K562 (cell line): ENCODE measurements around the gene GSTT2B. TPM values are rescaled to one million over a fixed set of nuclear protein-coding genes. Genes with fewer than 3 reads are reported as not detected.
"Not testable (repeated sequence)": the region's sequence is repeated elsewhere in the genome, so short reads cannot be mapped to it uniquely, and the experiment has no call there.

ENCODE experiments used
- ATAC-seq: fragments of 200-7000 bp; cut with Tn5 transposase; 3 replicates; pipeline ENCODE4 v1.9.1; 2020; ENCODE audit warnings: moderate library complexity
- BruUV-seq: library from RNA; stranded (reverse); fragments of 400-500 nt; replicated peaks from 2 replicates; lab custom pipeline; 2021; lab: Mats Ljungman, UMichigan
- CTCF ChIA-PET: fragments of 300-600 bp; formaldehyde crosslinking; extraction: SDS; loops from one replicate; lab custom pipeline; 2021; ENCODE audit warnings: low intra/inter-chr PET ratio; lab: Yijun Ruan, JAX
- POLR2A ChIA-PET: fragments of 300-600, 350-650 bp; sonication (Branson Sonifier 250); formaldehyde crosslinking; extraction: SDS; loops from one replicate; lab custom pipeline; 2021; ENCODE audit warnings: antibody characterized with exemption, inconsistent platforms; lab: Yijun Ruan, JAX
- DNase-seq, 4 experiments: peaks; one replicate each; pipeline versions ENCODE4 v3.0.0 to v3.0.0-alpha.2; 2011 to 2018; ENCODE audit warnings: low spot score in 3 of 4, mixed read lengths in 3 of 4; ENCODE audit errors: extremely low read depth in 1 of 4
- FAIRE-seq: peaks from 2 replicates; lab custom pipeline; 2011; peaks lifted over from hg19 to GRCh38; lab: Jason Lieb, UNC
- H2AFZ ChIP-seq: 2 replicates; pipeline ENCODE4 v1.6.0; 2011; ENCODE audit warnings: low read depth, low read length, control low read depth, inconsistent platforms
- H3K27ac ChIP-seq: fragments of 200-600 bp; 3 replicates; pipeline ENCODE4 v1.8.0; 2011; ENCODE audit warnings: low read depth, mild to moderate bottlenecking, control low read depth, inconsistent platforms, low read length, moderate library complexity, mixed read lengths; ENCODE audit errors: extremely low read depth
- H3K27me3 ChIP-seq, 2 experiments: fragments of 300-600 bp in 1 of 2; 2 replicates in 1 of 2; 3 replicates in 1 of 2; pipeline versions ENCODE4 v1.6.0 to v1.8.0; 2011; ENCODE audit warnings: inconsistent platforms in 2 of 2, low read length in 2 of 2, mild to moderate bottlenecking in 1 of 2, mixed read lengths in 1 of 2, moderate library complexity in 1 of 2; ENCODE audit not compliant: control insufficient read depth in 2 of 2, insufficient read depth in 2 of 2
- H3K36me3 ChIP-seq: fragments of 300-600 bp; 3 replicates; pipeline ENCODE4 v1.8.0; 2011; ENCODE audit warnings: mild to moderate bottlenecking, low read length, inconsistent platforms; ENCODE audit not compliant: control insufficient read depth, insufficient read depth
- H3K4me1 ChIP-seq, 2 experiments: fragments of 200-600 bp in 1 of 2; replicated peaks in 1 of 2; 2 replicates in 1 of 2; 3 replicates in 1 of 2; pipeline versions ENCODE4 v1.5.1 to v1.8.0; 2011; ENCODE audit warnings: inconsistent platforms in 2 of 2, low read length in 2 of 2, mild to moderate bottlenecking in 1 of 2, mixed read lengths in 1 of 2, moderate library complexity in 1 of 2; ENCODE audit not compliant: control insufficient read depth in 2 of 2, insufficient read depth in 2 of 2
- H3K4me2 ChIP-seq: 2 replicates; pipeline ENCODE4 v1.6.1; 2011; ENCODE audit warnings: low read length, control low read depth, inconsistent platforms, mixed read lengths; ENCODE audit not compliant: insufficient read depth
- H3K4me3 ChIP-seq: fragments of 200-600 bp; sonication (generic), shearing (Covaris generic); 2 replicates; pipeline ENCODE4 v1.5.1; 2016; ENCODE audit warnings: control low read depth, inconsistent platforms
- H3K79me2 ChIP-seq: fragments of 200-600 bp; 3 replicates; pipeline ENCODE4 v1.8.0; 2011; ENCODE audit warnings: low read length, inconsistent platforms; ENCODE audit not compliant: control insufficient read depth, insufficient read depth
- H3K9ac ChIP-seq, 2 experiments: 2 replicates each; pipeline versions ENCODE4 v1.6.0 to v1.6.1; 2011; ENCODE audit warnings: low read depth in 2 of 2, low read length in 2 of 2, control low read depth in 1 of 2, inconsistent platforms in 1 of 2, mild to moderate bottlenecking in 1 of 2, mixed read lengths in 1 of 2; ENCODE audit not compliant: insufficient read depth in 1 of 2
- H3K9me1 ChIP-seq: one replicate; pipeline ENCODE4 v1.6.0; 2011; ENCODE audit warnings: inconsistent platforms, mild to moderate bottlenecking, low read length, moderate library complexity; ENCODE audit not compliant: control insufficient read depth, insufficient read depth
- H3K9me3 ChIP-seq: replicated peaks from 2 replicates; pipeline ENCODE4 v1.5.1; 2011; ENCODE audit warnings: low read depth, low read length, inconsistent platforms; ENCODE audit not compliant: control insufficient read depth, insufficient read depth
- H4K20me1 ChIP-seq: replicated peaks from 2 replicates; pipeline ENCODE4 v1.6.1; 2011; ENCODE audit warnings: low read length, inconsistent platforms, mixed read lengths; ENCODE audit not compliant: control insufficient read depth, insufficient read depth
- ZFP36 ChIP-seq: fragments of 150-350 bp; IDR thresholded peaks from 2 replicates; pipeline ENCODE4 v1.6.1; 2018; ENCODE audit warnings: low read length, low read depth; ENCODE audit not compliant: partially characterized antibody
- WGBS: fragments of 100-300 bp; shearing (Covaris generic); methylation state at CpG from one replicate; pipeline ENCODE4 v1.1.6; 2016; ENCODE audit warnings: low coverage, mixed read lengths; ENCODE audit not compliant: insufficient coverage; ENCODE audit errors: missing lambda C conversion rate; 5-methylcytosine and 5-hydroxymethylcytosine counted together
- in situ Hi-C: fragments of 300-500 bp; cut with MboI; formaldehyde crosslinking; loops from 4 replicates; pipeline ENCODE4 v1.15.0; 2018; ENCODE audit warnings: inconsistent platforms, mixed read lengths
- intact Hi-C: fragments of 100-400 bp; cut with micrococcal nuclease; formaldehyde crosslinking; loops from 2 replicates; pipeline ENCODE4 v1.14.2; 2022
- polyA plus RNA-seq, 8 experiments: library from polyadenylated mRNA; depleted of rRNA in 4 of 8; stranded (reverse) in 5 of 8; unstranded in 3 of 8; fragments of >200 nt; fragmentation: Nextera tagmentation in 2 of 8; fragmentation: Illumina TruSeq in 1 of 8; extraction: Ambion mirVana in 2 of 8; extraction: Trizol in 1 of 8; gene quantifications; 2 replicates each; pipeline versions ENCODE4 v1.2.1 to v1.2.3, GENCODE V29; 2011 to 2014; ENCODE audit warnings: inconsistent platforms in 1 of 8, missing spikeins in 1 of 8
- total RNA-seq, 7 experiments: library from RNA; depleted of rRNA in 6 of 7; stranded (reverse); fragments of >200 nt in 6 of 7; fragmentation: Illumina TruSeq in 2 of 7; extraction: Trizol in 2 of 7; gene quantifications; 2 replicates each; pipeline versions ENCODE4 v1.2.1 to v1.2.3, GENCODE V29; 2011 to 2021; ENCODE audit warnings: low replicate concordance in 1 of 7
- TF ChIP-seq, protein P1 (sequence below), 3 experiments: IDR thresholded peaks in 2 of 3; conservative IDR thresholded peaks in 1 of 3; 2 replicates each; pipeline ENCODE4 v1.5.1; 2011 to 2012; ENCODE audit warnings: low read length in 3 of 3, mild to moderate bottlenecking in 3 of 3, control low read depth in 2 of 3, improper control_type of control experiment in 1 of 3, inconsistent platforms in 1 of 3, low read depth in 1 of 3, mixed read lengths in 1 of 3, moderate library complexity in 1 of 3; ENCODE audit not compliant: insufficient read depth in 2 of 3

GSTT2B gene
- total and polyA plus RNA-seq, 9 of the 15 experiments (the other 6 are each of a cell fraction or from before 2014, with no cell fraction given), result not detected

GRCh38 chr22:23952794-23953405, 8.1 kb downstream of the GSTT2B start:
- POLR2A ChIA-PET, CTCF ChIA-PET, H3K79me2 ChIP-seq, H3K27ac ChIP-seq, H3K36me3 ChIP-seq, DNase-seq, H2AFZ ChIP-seq, H3K4me3 ChIP-seq, H3K4me2 ChIP-seq, H3K27me3 ChIP-seq, H3K9ac ChIP-seq, H3K4me1 ChIP-seq, H3K9me1 ChIP-seq, H3K9me3 ChIP-seq: not testable (repeated sequence)
- WGBS, result 45% methylated on average over 9 of the region's 11 CpGs
- intact Hi-C loops (loop anchor here (10.0 kb wide), 1 partner anchor 232 kb away; the partner anchor contains the start of gene SUSD2), in situ Hi-C loops (loop anchor here (10.0 to 25.0 kb wide), 2 partner anchors 222 to 559 kb away; no protein-coding TSS in a partner anchor)
- peak; percentile 57 for ATAC-seq
- FAIRE-seq, result peak; percentile 46
- TF ChIP-seq, protein P1, sequence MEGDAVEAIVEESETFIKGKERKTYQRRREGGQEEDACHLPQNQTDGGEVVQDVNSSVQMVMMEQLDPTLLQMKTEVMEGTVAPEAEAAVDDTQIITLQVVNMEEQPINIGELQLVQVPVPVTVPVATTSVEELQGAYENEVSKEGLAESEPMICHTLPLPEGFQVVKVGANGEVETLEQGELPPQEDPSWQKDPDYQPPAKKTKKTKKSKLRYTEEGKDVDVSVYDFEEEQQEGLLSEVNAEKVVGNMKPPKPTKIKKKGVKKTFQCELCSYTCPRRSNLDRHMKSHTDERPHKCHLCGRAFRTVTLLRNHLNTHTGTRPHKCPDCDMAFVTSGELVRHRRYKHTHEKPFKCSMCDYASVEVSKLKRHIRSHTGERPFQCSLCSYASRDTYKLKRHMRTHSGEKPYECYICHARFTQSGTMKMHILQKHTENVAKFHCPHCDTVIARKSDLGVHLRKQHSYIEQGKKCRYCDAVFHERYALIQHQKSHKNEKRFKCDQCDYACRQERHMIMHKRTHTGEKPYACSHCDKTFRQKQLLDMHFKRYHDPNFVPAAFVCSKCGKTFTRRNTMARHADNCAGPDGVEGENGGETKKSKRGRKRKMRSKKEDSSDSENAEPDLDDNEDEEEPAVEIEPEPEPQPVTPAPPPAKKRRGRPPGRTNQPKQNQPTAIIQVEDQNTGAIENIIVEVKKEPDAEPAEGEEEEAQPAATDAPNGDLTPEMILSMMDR (IDR thresholded peaks at IDR 0.05 in 2 of 3, conservative IDR thresholded peaks at IDR 0.05 in 1 of 3; ENCODE audit: insufficient read depth in 2 of 3, low read depth in 1 of 3, low read length in 3 of 3), result peak in 2 of 3 experiments; percentile 12 to 40; a peak in 1 of 6 replicates
- TF ChIP-seq ZFP36, result peak; percentile 38
- TF ChIP-seq, all 486 proteins: peak for 2; not testable (repeated sequence) for 484
- not testable (repeated sequence) for H4K20me1 ChIP-seq
- BruUV-seq, result TSS peak; percentile 88

DNA sequence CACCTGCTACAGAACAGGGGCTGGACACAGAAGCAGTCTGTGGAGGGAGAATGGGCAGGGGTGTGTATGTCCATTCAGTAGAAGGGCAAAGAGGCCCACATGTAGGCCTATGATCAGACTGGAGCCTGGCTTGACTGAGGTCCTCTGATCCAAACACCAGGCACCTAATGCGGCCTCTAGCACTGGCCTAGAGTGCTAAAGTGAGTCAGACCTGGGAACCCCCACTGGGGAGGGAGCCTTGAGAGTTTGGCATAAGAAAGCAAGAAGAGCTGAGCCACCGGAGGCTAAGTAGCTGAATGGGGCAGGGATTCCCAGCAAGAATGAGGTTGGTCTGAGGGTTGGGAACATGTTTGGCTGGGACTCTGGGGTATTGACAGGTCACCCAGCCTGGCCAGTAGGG, 9.6 kb downstream of the GSTT2B start:
- H3K27ac ChIP-seq, POLR2A ChIA-PET, H3K9me1 ChIP-seq, DNase-seq, H4K20me1 ChIP-seq, H2AFZ ChIP-seq, H3K79me2 ChIP-seq, CTCF ChIA-PET, H3K9me3 ChIP-seq, H3K27me3 ChIP-seq, H3K9ac ChIP-seq, H3K36me3 ChIP-seq, H3K4me1 ChIP-seq, BruUV-seq, ATAC-seq, FAIRE-seq, H3K4me3 ChIP-seq, H3K4me2 ChIP-seq: not testable (repeated sequence)
- WGBS, result 86% methylated on average over 1 of the region's 2 CpGs
- in situ Hi-C loops, result loop anchor here (10.0 to 25.0 kb wide), 2 partner anchors 223 to 561 kb away; no protein-coding TSS in a partner anchor
- intact Hi-C loops, result loop anchor here (10.0 kb wide), 1 partner anchor 233 kb away; the partner anchor contains the start of gene SUSD2

- H3K4me3 ChIP-seq, H3K4me1 ChIP-seq, ATAC-seq, H4K20me1 ChIP-seq, H3K79me2 ChIP-seq, H3K27me3 ChIP-seq, H3K9me1 ChIP-seq, H3K36me3 ChIP-seq, BruUV-seq, H3K4me2 ChIP-seq, H3K9ac ChIP-seq, FAIRE-seq, CTCF ChIA-PET, POLR2A ChIA-PET, H2AFZ ChIP-seq, DNase-seq, H3K27ac ChIP-seq, H3K9me3 ChIP-seq: not testable (repeated sequence)
- in situ Hi-C loops (loop anchor here (10.0 to 25.0 kb wide), 2 partner anchors 225 to 563 kb away; no protein-coding TSS in a partner anchor), intact Hi-C loops (loop anchor here (10.0 kb wide), 1 partner anchor 235 kb away; the partner anchor contains the start of gene SUSD2)
- 87% methylated on average over 3 of the region's 18 CpGs for WGBS
Measured at GRCh38 chr22:23949764-23950163, 11.2 kb downstream of the GSTT2B start.
